ENCODE data around the gene ARFGAP1. TPM values are rescaled to one million over a fixed set of nuclear protein-coding genes. Genes with fewer than 3 reads are reported as not detected.

Gene ARFGAP1
- total RNA-seq, 1 donor from 2014 or later, result 57.0 TPM

DNA sequence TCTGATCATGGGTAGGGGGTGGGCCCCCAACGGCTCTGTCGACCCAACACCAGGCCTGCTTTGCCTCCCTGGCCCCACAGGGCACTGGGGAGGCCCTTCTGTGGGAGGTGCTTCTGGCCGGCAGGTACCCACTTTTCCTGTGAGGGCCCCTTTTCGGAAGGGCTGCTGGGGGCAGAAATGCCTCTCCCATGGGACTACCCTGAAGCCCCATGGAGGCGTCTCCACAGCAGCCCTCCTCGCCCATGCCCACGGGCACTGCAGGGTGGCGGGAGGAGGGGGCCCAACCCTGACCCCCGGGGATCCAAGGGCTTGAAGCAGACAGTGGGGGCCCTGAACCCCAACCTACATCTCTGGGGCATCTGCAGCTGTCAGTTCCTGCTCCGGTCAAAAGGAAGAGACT is 34.6 kb upstream of the ARFGAP1 start:
- Histone ChIP-seq H3K9me3 (no peaks in the 10 kb centered on the region), H3K36me3 (no peaks in the 10 kb centered on the region), H3K27ac (no peak overlapping the region), H3K4me1 (no peaks in the 10 kb centered on the region), H3K27me3 (peaks cover 3% of the 10 kb centered on the region), H3K4me3 (no peak overlapping the region)
- intact Hi-C loops (cut with DNase I), result no loop called here
- TF ChIP-seq, protein P1, sequence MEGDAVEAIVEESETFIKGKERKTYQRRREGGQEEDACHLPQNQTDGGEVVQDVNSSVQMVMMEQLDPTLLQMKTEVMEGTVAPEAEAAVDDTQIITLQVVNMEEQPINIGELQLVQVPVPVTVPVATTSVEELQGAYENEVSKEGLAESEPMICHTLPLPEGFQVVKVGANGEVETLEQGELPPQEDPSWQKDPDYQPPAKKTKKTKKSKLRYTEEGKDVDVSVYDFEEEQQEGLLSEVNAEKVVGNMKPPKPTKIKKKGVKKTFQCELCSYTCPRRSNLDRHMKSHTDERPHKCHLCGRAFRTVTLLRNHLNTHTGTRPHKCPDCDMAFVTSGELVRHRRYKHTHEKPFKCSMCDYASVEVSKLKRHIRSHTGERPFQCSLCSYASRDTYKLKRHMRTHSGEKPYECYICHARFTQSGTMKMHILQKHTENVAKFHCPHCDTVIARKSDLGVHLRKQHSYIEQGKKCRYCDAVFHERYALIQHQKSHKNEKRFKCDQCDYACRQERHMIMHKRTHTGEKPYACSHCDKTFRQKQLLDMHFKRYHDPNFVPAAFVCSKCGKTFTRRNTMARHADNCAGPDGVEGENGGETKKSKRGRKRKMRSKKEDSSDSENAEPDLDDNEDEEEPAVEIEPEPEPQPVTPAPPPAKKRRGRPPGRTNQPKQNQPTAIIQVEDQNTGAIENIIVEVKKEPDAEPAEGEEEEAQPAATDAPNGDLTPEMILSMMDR (IDR thresholded peaks at IDR 0.05), result no peak
- DNase-seq (ENCODE audit: low spot score in 2 of 2), result no peak

DNA sequence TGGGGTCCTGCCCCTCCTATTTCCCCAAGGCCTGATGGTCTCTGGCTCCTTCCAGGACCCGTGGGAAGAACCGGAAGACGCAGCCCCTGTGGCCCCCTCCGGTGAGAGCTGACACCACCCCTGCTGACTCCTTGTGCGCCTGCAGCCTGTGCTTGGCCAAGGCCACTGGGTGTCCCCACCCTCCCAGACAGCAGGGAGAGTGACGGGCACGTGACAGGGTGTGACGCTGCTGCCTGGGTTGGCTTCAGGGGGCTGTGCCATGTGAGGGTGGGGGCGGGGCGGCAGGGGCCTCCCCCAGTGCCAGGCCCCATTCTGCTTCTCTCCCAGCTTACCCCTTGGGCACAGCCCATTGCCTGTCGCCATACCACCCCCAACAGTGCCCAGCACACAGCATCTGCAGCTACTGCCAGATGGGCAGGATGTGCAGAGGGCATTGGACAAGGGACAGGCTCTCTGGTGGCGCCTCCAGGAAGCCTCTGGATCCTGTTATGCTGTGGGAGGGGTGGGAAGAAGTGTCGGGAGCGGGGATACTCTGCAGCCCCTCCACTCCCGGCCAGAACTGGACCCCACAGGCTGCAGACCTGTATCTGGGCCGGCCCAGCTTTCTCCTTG is 34.0 kb upstream of the ARFGAP1 start:
- no peaks in the 10 kb centered on the region for H3K9me3 ChIP-seq
- DNase-seq (ENCODE audit: low spot score in 2 of 2), result no peak
- H3K4me1 ChIP-seq, result no peaks in the 10 kb centered on the region
- TF ChIP-seq, protein P1 (IDR thresholded peaks at IDR 0.05), result no peak
- intact Hi-C loops (cut with DNase I), result no loop called here
- H3K27me3 ChIP-seq, result peaks cover under 1% of the 10 kb centered on the region
- H3K36me3 ChIP-seq, result no peaks in the 10 kb centered on the region
- no peak overlapping the region for H3K27ac ChIP-seq
- no peak overlapping the region for H3K4me3 ChIP-seq

DNA sequence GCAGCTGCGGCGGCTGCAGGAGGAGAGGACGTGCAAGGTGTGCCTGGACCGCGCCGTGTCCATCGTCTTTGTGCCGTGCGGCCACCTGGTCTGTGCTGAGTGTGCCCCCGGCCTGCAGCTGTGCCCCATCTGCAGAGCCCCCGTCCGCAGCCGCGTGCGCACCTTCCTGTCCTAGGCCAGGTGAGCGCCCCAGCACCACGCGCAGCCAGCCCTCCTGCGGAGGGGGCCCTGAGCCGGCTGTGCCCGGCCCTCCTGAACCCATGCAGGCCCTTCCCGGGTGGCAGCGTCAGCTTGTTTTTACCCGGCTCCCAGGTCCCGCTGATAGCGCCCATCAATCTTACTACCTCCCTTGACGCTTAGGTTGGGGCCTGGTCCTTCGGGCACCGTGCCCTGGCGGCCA is 33.2 kb upstream of the ARFGAP1 start:
- intact Hi-C loops (cut with DNase I), result no loop called here
- DNase-seq (ENCODE audit: low spot score in 2 of 2), result no peak
- Histone ChIP-seq H3K27me3 (no peaks in the 10 kb centered on the region), H3K36me3 (no peaks in the 10 kb centered on the region), H3K27ac (no peak overlapping the region), H3K4me1 (no peaks in the 10 kb centered on the region), H3K4me3 (no peak overlapping the region), H3K9me3 (no peaks in the 10 kb centered on the region)
- TF ChIP-seq, protein P1 (IDR thresholded peaks at IDR 0.05), result no peak

DNA sequence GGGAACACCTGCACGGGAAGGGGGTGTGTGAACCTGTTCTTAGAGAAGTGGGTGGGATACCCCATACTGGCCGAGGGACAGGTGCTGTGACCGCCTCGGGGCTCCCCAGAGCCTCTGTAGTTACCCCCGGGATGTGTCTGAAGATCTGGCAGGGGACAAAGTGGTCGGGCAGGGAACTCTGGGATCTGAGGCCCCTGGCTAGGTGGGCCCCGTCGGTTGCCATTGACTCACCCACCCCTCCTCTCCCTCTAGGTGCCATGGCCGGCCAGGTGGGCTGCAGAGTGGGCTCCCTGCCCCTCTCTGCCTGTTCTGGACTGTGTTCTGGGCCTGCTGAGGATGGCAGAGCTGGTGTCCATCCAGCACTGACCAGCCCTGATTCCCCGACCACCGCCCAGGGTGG is 32.6 kb upstream of the ARFGAP1 start:
- intact Hi-C loops (cut with DNase I), result no loop called here
- TF ChIP-seq, protein P1 (IDR thresholded peaks at IDR 0.05), result no peak
- H3K4me3 ChIP-seq, result no peak overlapping the region
- no peaks in the 10 kb centered on the region for H3K27me3 ChIP-seq
- no peaks in the 10 kb centered on the region for H3K36me3 ChIP-seq
- DNase-seq (ENCODE audit: low spot score in 2 of 2), result no peak
- H3K4me1 ChIP-seq, result no peaks in the 10 kb centered on the region
- H3K9me3 ChIP-seq, result no peaks in the 10 kb centered on the region
- no peak overlapping the region for H3K27ac ChIP-seq

DNA sequence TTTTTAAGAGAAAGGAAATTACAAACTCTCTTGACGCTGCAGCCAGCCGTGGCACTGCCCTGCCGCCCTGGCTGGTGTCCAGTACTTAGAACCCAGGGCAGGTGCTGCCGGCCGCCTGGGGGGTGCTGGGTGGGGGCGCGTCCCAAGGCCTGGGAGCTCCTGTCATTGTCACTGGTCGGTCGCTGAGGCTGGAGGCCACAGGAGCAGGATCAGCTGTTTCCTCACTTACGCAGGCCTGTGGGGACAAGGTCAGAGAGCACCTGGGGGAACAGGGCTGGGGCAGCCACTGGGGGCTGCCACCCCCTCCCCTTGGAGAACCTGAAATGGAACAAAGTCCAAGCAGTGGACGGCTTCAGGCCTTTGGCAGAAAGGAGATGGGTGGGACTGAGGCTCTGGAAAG is 31.3 kb upstream of the ARFGAP1 start:
- no peak overlapping the region for H3K4me3 ChIP-seq
- no peak for DNase-seq (ENCODE audit: low spot score in 2 of 2)
- TF ChIP-seq, protein P1 (IDR thresholded peaks at IDR 0.05), result no peak
- H3K36me3 ChIP-seq, result no peaks in the 10 kb centered on the region
- H3K9me3 ChIP-seq, result no peaks in the 10 kb centered on the region
- intact Hi-C loops (cut with DNase I), result no loop called here
- H3K4me1 ChIP-seq, result no peaks in the 10 kb centered on the region
- H3K27ac ChIP-seq, result no peak overlapping the region
- no peaks in the 10 kb centered on the region for H3K27me3 ChIP-seq

DNA sequence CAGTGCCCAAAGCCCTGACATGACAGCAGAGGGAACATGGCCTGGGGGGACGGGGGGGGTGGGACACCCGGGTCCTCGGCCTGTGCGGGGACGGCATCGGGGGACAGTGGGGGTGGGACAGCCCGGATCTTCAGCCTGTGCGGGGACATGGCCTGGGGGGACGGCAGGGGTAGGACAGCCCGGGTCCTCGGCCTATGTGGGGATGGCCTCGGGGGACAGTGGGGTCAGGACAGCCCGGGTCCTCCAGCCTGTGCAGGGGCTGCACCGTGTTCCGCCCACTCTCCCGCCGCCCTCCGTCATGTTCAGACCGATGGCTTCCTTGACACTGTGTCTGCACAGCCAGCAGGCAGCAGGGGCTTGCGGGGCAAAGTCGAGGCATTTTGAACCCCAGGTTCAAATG is 29.9 kb upstream of the ARFGAP1 start:
- TF ChIP-seq, protein P1 (IDR thresholded peaks at IDR 0.05), result no peak
- H3K4me3 ChIP-seq, result no peak overlapping the region
- H3K36me3 ChIP-seq, result no peaks in the 10 kb centered on the region
- no peaks in the 10 kb centered on the region for H3K27me3 ChIP-seq
- H3K9me3 ChIP-seq, result no peaks in the 10 kb centered on the region
- H3K4me1 ChIP-seq, result no peaks in the 10 kb centered on the region
- H3K27ac ChIP-seq, result no peak overlapping the region
- no peak for DNase-seq (ENCODE audit: low spot score in 2 of 2)
- intact Hi-C loops (cut with DNase I), result no loop called here
